Progenitor cell of endocrine pancreas (in vitro differentiated cells): ENCODE results near the gene WFDC1. TPM values are rescaled to one million over a fixed set of nuclear protein-coding genes. Genes with fewer than 3 reads are reported as not detected.

ENCODE experiments used
- DNase-seq: peaks from one replicate; pipeline ENCODE4 v3.0.0; 2021; ENCODE audit warnings: low spot score; ENCODE audit not compliant: unreplicated experiment
- H3K27ac Mint-ChIP-seq: 2 replicates; pipeline ENCODE4 v1.8.0; 2021; ENCODE audit warnings: mild to moderate bottlenecking, moderate library complexity, mixed read lengths
- H3K27me3 Mint-ChIP-seq: 2 replicates; pipeline ENCODE4 v1.8.0; 2021; ENCODE audit warnings: mixed read lengths
- H3K36me3 Mint-ChIP-seq: 2 replicates; pipeline ENCODE4 v1.8.0; 2022; ENCODE audit warnings: mixed read lengths; ENCODE audit not compliant: insufficient read depth
- H3K4me1 Mint-ChIP-seq: 2 replicates; pipeline ENCODE4 v1.8.0; 2021; ENCODE audit warnings: low read depth, mixed read lengths
- H3K4me3 Mint-ChIP-seq: 2 replicates; pipeline ENCODE4 v1.8.0; 2021; ENCODE audit warnings: low read depth, mild to moderate bottlenecking, moderate library complexity, mixed read lengths
- H3K9me3 Mint-ChIP-seq: 2 replicates; pipeline ENCODE4 v1.8.0; 2021; ENCODE audit warnings: low read depth, mixed read lengths
- CTCF ChIP-seq: fragments of 200-600 bp; sonication (generic); IDR thresholded peaks from one replicate; pipeline ENCODE4 v1.5.0; 2021; ENCODE audit warnings: antibody characterized with exemption, mild to moderate bottlenecking; ENCODE audit not compliant: unreplicated experiment
- total RNA-seq: library from RNA; stranded (reverse); gene quantifications from 2 replicates; pipeline ENCODE4 v1.2.1, GENCODE V29; 2021

Gene WFDC1
- total RNA-seq, 1 donor from 2014 or later, result 0.24 TPM

DNA sequence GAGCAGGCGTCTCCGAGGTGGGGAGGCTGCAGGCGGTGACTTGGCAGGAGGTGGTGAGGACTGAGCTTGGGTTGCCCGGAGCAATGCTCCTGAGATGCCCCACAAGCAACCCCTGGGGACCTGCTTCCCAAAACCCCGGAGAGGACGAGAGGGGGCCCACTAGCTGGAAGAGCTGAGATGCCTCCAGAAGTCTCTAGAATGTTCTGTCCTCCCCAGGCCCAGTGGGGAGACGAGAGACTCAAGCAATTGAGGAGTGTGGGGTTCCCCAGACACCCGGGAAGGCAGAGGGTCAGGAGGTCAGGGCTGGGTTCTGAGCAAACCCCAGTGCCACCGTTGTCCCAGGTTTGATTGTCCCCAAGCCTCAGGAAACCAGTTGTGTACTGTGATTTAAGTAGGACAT, 52.5 kb downstream of the WFDC1 start:
- Mint-ChIP-seq H3K27me3 (peaks cover 4% of the 10 kb centered on the region), H3K9me3 (no peaks in the 10 kb centered on the region), H3K4me3 (no peak overlapping the region), H3K36me3 (no peaks in the 10 kb centered on the region), H3K27ac (no peak overlapping the region), H3K4me1 (peaks cover 5% of the 10 kb centered on the region)
- TF ChIP-seq CTCF, result no peak
- no peak for DNase-seq

DNA sequence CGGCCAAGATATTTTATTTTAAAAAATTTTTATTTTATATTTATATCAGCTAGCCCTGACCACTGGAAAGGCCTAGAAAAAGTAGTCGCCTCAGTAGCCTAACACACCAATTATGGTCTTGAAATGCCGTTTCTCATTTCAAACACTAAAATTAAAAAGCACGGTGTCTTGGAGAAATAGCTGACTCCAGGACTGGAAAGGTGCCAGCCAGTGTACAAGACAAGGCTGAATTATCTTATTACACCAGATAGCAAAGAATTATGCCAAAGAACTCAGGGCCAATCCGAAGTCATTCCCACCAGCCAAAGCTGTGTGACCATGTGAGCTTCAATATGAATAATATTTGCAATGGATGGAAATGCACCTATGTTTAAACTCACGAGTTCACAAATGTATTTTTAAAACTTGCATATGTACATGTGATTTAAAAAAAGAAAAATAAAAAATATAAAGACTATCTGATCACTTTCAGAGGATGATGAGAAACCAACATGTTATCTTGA, 53.8 kb downstream of the WFDC1 start:
- H3K4me3 Mint-ChIP-seq, result no peak overlapping the region

GRCh38 chr16:84349862-84350684, 55.4 kb downstream of the WFDC1 start:
- no peak for TF ChIP-seq CTCF

More for the DNA sequence above, 53.8 kb downstream of the WFDC1 start:
- Mint-ChIP-seq H3K4me1 (peaks cover 5% of the 10 kb centered on the region), H3K36me3 (no peaks in the 10 kb centered on the region), H3K27ac (no peak overlapping the region), H3K27me3 (peaks cover 4% of the 10 kb centered on the region), H3K9me3 (no peaks in the 10 kb centered on the region)
- TF ChIP-seq CTCF, result no peak
- DNase-seq, result no peak

DNA sequence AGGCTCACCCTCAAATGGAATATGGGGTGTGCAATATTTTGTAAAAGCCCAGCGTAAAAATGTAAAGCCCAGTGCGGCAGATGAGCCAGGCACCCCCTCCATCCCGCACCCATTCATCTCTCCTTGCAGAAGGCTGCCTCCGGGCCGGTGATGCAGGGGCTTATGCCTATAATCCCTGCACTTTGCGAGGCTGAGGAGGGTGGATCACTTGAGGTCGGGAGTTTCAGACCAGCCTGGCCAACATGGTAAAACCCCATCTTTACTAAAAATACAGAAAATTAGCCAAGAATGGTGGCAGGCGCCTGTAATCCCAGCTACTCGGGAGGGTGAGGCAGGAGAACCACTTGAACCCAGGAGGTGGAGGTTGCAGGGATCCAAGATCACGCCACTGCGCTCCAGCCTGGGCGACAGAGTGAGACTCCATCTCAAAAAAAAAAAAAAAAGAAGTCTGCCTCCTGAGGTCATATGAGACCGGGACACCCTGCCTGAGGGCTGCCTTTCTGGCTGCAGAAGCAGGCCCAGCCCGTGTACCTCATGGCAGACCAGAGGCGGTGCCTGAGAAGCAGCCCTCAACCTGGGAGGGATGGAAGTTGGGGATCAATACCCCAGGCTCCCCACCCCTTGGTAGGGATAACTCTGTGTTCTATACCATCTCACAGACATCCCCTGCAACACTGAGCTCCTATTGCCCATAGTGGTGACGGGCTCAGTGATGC, 56.2 kb downstream of the WFDC1 start:
- Mint-ChIP-seq H3K4me1 (peaks cover 5% of the 10 kb centered on the region), H3K27ac (no peak overlapping the region), H3K4me3 (no peak overlapping the region), H3K9me3 (no peaks in the 10 kb centered on the region), H3K27me3 (peaks cover 4% of the 10 kb centered on the region), H3K36me3 (no peaks in the 10 kb centered on the region)
- DNase-seq, result no peak
- TF ChIP-seq CTCF, result no peak

More at GRCh38 chr16:84349862-84350684, 55.4 kb downstream of the WFDC1 start:
- H3K36me3 Mint-ChIP-seq, result no peaks in the 10 kb centered on the region
- H3K27ac Mint-ChIP-seq, result no peak overlapping the region
- H3K4me3 Mint-ChIP-seq, result no peak overlapping the region
- no peaks in the 10 kb centered on the region for H3K9me3 Mint-ChIP-seq
- peaks cover 4% of the 10 kb centered on the region for H3K27me3 Mint-ChIP-seq
- H3K4me1 Mint-ChIP-seq, result peaks cover 5% of the 10 kb centered on the region
- DNase-seq, result no peak

- DNase-seq, result no peak
- Mint-ChIP-seq H3K36me3 (no peaks in the 10 kb centered on the region), H3K4me3 (no peak overlapping the region), H3K4me1 (peaks cover 10% of the 10 kb centered on the region), H3K27me3 (peaks cover 2% of the 10 kb centered on the region), H3K27ac (no peak overlapping the region), H3K9me3 (no peaks in the 10 kb centered on the region)
- TF ChIP-seq CTCF, result no peak
Measured at GRCh38 chr16:84351630-84352029, 57.0 kb downstream of the WFDC1 start.
